HL-60 (cell line): ENCODE measurements around the gene CCR2.

Experiments used
- GABPA ChIP-seq: IDR thresholded peaks from 2 replicates; pipeline ENCODE4 v1.6.1; 2012; ENCODE audit warnings: low read depth
- POLR2AphosphoS5 ChIP-seq: IDR thresholded peaks from 2 replicates; pipeline ENCODE4 v1.6.1; 2012; ENCODE audit warnings: low read depth
- SPI1 ChIP-seq: IDR thresholded peaks from 2 replicates; pipeline ENCODE4 v1.6.1; 2012; ENCODE audit warnings: low read depth, mild to moderate bottlenecking, borderline replicate concordance
- TF ChIP-seq, protein P1 (sequence below): IDR thresholded peaks from 2 replicates; pipeline ENCODE4 v1.6.1; 2012; ENCODE audit warnings: low read depth; ENCODE audit not compliant: insufficient replicate concordance
- TF ChIP-seq, protein P2 (sequence below): IDR thresholded peaks from one replicate; pipeline ENCODE4 v1.5.1; 2011; ENCODE audit warnings: low read length, control low read depth, inconsistent platforms; ENCODE audit not compliant: insufficient read depth

DNA sequence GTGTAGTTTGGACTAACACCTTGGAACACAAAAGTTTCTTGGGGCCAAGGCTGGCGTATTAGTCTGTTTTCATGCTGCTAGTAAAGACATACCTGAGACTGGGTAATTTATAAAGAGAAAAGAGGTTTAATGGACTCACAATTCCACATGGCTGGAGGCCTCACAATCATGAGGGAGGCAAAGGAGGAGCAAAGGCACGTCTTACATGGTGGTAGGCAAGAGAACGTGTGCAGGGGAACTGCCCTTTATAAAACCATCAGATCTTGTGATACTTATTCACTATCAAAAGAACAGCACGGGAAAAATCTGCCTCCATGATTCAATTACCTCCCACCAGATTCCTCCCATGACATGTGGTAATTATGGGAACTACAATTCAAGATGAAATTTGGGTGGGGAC, 9.4 kb upstream of the CCR2 start:
- no peak for TF ChIP-seq POLR2AphosphoS5
- TF ChIP-seq, protein P1, sequence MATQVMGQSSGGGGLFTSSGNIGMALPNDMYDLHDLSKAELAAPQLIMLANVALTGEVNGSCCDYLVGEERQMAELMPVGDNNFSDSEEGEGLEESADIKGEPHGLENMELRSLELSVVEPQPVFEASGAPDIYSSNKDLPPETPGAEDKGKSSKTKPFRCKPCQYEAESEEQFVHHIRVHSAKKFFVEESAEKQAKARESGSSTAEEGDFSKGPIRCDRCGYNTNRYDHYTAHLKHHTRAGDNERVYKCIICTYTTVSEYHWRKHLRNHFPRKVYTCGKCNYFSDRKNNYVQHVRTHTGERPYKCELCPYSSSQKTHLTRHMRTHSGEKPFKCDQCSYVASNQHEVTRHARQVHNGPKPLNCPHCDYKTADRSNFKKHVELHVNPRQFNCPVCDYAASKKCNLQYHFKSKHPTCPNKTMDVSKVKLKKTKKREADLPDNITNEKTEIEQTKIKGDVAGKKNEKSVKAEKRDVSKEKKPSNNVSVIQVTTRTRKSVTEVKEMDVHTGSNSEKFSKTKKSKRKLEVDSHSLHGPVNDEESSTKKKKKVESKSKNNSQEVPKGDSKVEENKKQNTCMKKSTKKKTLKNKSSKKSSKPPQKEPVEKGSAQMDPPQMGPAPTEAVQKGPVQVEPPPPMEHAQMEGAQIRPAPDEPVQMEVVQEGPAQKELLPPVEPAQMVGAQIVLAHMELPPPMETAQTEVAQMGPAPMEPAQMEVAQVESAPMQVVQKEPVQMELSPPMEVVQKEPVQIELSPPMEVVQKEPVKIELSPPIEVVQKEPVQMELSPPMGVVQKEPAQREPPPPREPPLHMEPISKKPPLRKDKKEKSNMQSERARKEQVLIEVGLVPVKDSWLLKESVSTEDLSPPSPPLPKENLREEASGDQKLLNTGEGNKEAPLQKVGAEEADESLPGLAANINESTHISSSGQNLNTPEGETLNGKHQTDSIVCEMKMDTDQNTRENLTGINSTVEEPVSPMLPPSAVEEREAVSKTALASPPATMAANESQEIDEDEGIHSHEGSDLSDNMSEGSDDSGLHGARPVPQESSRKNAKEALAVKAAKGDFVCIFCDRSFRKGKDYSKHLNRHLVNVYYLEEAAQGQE: no peak
- TF ChIP-seq, protein P2, sequence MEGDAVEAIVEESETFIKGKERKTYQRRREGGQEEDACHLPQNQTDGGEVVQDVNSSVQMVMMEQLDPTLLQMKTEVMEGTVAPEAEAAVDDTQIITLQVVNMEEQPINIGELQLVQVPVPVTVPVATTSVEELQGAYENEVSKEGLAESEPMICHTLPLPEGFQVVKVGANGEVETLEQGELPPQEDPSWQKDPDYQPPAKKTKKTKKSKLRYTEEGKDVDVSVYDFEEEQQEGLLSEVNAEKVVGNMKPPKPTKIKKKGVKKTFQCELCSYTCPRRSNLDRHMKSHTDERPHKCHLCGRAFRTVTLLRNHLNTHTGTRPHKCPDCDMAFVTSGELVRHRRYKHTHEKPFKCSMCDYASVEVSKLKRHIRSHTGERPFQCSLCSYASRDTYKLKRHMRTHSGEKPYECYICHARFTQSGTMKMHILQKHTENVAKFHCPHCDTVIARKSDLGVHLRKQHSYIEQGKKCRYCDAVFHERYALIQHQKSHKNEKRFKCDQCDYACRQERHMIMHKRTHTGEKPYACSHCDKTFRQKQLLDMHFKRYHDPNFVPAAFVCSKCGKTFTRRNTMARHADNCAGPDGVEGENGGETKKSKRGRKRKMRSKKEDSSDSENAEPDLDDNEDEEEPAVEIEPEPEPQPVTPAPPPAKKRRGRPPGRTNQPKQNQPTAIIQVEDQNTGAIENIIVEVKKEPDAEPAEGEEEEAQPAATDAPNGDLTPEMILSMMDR: no peak
- no peak for TF ChIP-seq SPI1
- no peak for TF ChIP-seq GABPA
